NB4 (cell line): ENCODE results near the gene DYTN.

Experiments used
- DNase-seq: peaks from one replicate; pipeline ENCODE4 v3.0.0; 2010; ENCODE audit warnings: low read depth
- H3K4me3 ChIP-seq: one replicate; pipeline ENCODE4 v1.5.1; 2011; ENCODE audit warnings: mild to moderate bottlenecking, low read depth, low read length, moderate library complexity
- MYC ChIP-seq: IDR thresholded peaks from 2 replicates; pipeline ENCODE4 v1.6.1; 2011; ENCODE audit warnings: low read depth, low read length
- POLR2A ChIP-seq: IDR thresholded peaks from 2 replicates; pipeline ENCODE4 v1.6.1; 2011; ENCODE audit warnings: mild to moderate bottlenecking; ENCODE audit not compliant: insufficient read length; ENCODE audit errors: extremely low read depth
- TF ChIP-seq, protein P1 (sequence below): IDR thresholded peaks from one replicate; pipeline ENCODE4 v1.5.1; 2012; ENCODE audit warnings: low read depth, low read length
- TF ChIP-seq, protein P2 (sequence below): IDR thresholded peaks from 2 replicates; pipeline ENCODE4 v1.6.1; 2011; ENCODE audit warnings: low read depth, low read length

Gene DYTN

DNA sequence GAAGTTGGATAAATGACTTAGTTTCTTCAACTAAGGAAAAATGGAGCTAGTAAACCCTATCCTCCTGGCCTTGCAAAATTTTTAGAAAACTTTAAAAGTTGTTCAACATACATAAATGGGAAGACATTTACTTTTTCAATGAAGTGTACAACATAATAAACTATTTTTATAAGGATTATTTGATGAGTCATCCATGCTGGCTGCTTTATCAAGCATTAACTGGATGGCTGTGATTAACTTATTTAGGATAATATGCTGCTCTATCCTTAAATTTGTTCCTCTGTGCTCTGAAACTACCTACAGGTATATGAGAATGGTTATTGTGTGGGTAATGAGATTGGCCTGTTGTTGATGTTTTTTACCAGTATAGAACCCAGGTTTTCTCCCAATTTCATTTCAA lies 21.3 kb downstream of the DYTN start:
- DNase-seq = no peak
- TF ChIP-seq, protein P1, sequence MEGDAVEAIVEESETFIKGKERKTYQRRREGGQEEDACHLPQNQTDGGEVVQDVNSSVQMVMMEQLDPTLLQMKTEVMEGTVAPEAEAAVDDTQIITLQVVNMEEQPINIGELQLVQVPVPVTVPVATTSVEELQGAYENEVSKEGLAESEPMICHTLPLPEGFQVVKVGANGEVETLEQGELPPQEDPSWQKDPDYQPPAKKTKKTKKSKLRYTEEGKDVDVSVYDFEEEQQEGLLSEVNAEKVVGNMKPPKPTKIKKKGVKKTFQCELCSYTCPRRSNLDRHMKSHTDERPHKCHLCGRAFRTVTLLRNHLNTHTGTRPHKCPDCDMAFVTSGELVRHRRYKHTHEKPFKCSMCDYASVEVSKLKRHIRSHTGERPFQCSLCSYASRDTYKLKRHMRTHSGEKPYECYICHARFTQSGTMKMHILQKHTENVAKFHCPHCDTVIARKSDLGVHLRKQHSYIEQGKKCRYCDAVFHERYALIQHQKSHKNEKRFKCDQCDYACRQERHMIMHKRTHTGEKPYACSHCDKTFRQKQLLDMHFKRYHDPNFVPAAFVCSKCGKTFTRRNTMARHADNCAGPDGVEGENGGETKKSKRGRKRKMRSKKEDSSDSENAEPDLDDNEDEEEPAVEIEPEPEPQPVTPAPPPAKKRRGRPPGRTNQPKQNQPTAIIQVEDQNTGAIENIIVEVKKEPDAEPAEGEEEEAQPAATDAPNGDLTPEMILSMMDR = no peak
- TF ChIP-seq MYC (no peak), POLR2A (no peak)
- TF ChIP-seq, protein P2, sequence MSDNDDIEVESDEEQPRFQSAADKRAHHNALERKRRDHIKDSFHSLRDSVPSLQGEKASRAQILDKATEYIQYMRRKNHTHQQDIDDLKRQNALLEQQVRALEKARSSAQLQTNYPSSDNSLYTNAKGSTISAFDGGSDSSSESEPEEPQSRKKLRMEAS = no peak
- H3K4me3 ChIP-seq = no peak overlapping the region

DNA sequence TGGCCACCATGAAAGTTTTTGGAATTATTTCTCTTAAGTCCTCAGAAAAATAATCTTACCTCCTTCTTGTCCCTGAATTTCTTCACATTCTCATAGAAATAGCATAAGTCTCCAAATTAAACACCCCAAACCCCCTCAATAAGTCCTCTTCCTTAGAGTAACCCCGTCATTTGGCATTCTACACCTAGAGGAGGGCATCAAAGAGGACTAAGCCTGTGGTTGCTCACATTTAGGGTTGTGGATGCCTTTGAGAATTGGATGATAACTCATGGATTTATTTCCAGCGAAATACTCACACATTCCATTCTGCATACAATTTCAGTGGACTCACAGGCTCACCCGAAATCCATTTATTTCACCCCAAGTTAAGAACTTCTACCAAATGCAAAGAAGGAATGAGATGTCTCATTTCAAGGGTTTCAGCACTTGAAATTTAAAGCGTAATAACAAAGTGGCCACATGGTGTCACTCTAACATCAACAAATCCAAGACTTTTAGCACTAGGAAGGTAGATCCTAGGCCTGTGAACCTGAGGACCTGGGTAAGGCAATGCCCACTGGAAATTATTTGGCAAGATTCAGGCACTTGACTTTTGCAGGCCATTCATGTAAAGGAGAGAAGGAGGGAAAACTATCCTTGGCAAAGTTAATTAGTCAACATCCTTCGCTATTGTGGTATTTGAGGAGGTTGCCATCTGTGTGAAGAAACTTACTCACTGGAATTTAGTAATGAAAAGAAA lies 24.6 kb downstream of the DYTN start:
- DNase-seq = peak; percentile 75
- no peak overlapping the region for H3K4me3 ChIP-seq
- TF ChIP-seq, protein P2 = no peak
- TF ChIP-seq MYC (no peak), POLR2A (no peak)
- TF ChIP-seq, protein P1 = peak; percentile 48

DNA sequence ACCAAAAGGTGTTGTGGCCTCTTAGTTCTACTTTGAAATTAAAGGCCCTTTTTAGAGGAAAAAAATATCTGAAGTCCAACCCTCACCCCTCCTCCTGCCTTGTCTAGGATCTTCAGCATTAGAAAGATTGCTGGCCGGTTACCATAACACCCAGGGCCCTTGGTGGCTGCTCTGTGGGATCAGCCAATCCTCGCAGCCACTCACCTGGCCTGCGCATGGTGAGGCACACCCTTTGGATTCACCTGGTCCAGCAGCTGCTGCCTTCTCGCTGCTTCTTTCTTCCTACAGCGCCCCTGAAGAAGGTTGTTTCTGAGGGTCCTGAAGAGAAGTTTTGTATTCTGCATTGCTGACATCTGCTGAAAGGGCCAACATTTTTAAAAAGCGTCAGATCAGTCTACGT lies 25.2 kb downstream of the DYTN start:
- DNase-seq = no peak
- no peak for TF ChIP-seq POLR2A

DNA sequence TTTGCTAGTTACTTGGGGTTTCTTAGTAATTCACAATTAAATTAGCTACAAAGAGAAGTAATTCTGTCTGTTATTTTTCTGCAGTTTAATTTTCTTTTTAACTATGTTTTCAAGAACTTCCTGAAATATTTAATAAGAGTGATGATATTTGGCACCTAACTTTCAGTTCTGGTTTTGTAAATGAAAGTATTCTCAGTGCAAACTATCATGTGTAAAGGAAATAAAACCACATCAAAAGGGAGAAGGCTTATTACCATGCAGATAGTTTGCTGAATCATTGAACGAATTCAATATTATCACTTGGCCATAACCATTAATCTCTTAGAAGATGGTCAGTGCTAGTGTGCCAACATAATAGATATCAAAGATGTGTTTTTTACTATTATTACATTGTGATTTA lies 29.2 kb downstream of the DYTN start:
- no peak overlapping the region for H3K4me3 ChIP-seq
- TF ChIP-seq POLR2A = no peak
- TF ChIP-seq, protein P2 = no peak
- DNase-seq = no peak

More for the DNA sequence above, 25.2 kb downstream of the DYTN start:
- no peak overlapping the region for H3K4me3 ChIP-seq

DNA sequence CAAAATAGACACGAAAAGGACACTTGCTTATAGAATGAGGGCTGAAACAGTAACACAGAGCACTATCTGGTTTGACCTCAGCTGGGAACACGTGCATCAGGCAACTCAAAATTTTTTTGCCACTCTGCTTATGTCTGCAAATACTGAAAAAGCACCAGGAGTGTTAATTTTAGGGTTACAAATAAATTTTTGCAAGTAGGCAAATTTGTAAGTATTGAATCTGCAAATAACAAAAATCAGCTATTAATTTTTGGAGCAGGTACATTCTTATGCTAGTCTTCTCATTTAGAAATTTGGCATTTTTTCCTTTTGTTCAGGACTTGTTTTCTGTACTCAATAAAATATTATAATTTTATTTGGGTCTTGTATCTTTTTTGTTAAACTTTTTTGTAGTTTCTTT lies 29.7 kb downstream of the DYTN start:
- no peak overlapping the region for H3K4me3 ChIP-seq
- DNase-seq = no peak
- TF ChIP-seq, protein P2 = no peak

DNA sequence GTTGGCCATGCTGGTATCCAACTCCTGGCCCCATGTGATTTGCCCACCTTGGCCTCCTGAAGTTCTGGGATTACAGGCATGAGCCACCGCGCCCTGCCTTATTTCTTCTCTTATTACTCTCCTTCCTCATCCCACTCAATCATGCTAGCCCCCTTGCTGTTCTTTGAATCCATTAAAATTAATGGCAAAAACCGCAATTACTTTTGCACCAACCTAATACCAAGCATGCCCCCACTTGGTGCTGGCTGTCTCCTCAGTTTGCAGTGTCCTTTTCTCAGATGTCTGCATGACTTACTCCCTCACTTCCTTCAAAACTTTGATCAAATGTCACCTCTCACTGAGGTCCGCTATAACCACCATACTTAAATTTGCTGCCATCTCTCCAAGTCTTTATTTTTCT lies 34.6 kb downstream of the DYTN start:
- H3K4me3 ChIP-seq = no peak overlapping the region
- no peak for DNase-seq
- TF ChIP-seq, protein P1 = no peak
- no peak for TF ChIP-seq MYC
- TF ChIP-seq, protein P2 = no peak
- no peak for TF ChIP-seq POLR2A

DNA sequence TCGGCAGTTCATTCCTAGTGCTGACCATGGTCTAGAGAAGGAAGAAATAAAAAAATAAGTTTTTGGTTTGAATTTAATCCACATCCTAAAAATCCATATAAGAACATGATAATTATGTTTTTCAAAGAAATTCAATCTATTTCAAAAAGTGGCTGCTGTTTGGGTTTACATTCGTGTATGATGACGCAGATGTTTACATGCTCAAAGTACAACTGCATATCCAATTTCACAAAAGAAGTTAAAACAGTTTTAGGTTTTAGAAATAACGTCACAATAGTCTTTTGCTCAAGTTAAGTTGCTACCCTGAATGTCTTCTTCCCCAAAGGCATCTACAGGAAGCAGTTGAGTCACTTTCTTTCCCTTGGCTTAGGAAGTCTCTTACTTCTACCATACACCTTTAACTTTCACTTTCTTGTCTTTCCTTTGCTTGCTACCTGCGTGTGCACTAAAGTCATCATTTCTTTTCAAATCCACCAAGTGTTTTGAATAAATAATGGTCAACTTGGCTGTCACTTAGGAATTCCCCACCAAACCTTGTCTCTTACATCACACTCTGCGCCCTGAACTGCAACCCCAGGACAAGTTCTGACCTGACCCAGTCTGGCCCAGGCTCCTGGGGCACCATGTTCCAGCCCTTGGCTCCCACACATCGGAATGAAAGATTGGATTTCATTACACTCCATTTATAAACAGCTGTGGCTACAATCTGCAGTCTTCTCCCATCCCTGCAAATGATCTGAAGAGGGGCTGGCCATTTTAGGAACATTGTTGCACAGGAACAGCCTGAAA lies 47.5 kb downstream of the DYTN start:
- no peak for DNase-seq
- no peak overlapping the region for H3K4me3 ChIP-seq
- TF ChIP-seq MYC = no peak
- TF ChIP-seq, protein P1 = no peak
- TF ChIP-seq POLR2A = no peak
